RKO (cell line): ENCODE measurements around the gene SMAD3.

ENCODE experiments used
- DNase-seq: peaks from one replicate; pipeline ENCODE4 v3.0.0-alpha.2; 2016; ENCODE audit warnings: low spot score

SMAD3 gene

GRCh38 chr15:67184208-67184925 is 119.0 kb downstream of the SMAD3 start:
- DNase-seq = no peak

DNA sequence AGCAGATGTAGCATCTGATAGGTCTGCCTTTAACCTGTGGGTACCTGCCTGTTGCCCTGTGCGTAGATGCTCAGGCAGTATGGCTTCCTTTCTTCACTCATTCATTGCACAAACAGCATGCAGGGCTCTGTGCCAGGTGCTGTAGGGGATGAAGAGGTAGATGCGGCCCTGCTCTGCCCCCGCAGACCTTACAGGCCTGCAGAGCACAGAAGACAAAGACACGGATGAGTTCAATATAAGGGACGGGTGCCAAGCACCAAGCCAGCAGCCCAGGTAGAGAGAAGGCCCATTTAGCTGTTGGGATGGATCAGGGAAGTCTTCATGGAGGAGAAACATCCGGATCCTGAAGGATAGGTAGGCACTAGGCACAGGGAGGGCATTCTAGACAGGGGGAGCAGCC is 119.6 kb downstream of the SMAD3 start:
- DNase-seq = no peak

DNA sequence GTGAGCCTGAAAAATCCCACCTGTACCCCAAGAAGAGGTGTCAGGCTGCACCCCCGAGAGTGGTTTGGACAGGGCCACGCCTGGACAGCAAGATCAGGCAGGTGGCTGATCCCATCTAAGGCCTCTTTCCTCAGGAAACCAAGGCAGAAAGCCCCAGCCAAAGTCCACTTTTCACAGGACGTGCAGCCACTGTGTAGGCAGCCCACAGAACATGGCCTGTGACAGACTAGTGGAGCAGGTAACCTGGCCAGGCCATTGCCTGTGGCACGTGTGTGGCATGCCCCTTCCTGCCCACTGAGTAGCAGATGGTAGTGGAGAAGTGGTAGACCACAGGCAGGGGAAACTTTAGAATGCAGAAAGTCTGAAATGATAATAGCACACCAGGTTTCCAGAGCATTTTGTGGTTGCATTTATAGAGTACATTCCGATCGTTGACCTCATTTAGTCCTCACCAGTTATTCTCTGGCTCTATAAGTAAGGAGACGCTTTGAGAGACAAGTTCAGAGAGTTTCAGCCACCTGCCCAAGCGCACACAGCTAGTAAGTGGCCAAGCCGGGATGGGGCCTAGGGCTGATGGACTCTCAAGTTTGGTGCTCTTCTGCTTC is 120.3 kb downstream of the SMAD3 start:
- DNase-seq = no peak

DNA sequence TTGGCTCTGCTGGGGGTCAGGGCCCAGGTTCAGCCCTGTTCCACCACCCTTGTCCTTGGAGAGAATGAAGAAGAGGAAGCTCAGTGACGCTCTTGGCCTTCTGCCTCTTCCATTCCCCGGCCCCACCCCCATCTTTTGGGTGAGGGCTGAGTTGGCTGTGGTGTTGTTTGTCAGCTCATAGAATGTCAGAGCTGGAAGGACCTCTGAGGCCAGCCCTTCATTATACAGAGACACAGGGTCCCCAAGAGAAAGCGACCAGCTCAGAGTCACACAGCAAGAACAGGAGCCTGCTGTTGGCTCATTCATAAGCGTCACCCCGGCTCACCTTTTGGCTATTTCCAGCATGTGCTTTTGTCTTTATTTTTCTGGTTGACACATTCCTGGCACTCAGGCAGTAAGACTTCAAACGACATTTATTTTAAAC is 120.8 kb downstream of the SMAD3 start:
- no peak for DNase-seq

GRCh38 chr15:67186688-67187087 is 121.3 kb downstream of the SMAD3 start:
- DNase-seq = no peak

DNA sequence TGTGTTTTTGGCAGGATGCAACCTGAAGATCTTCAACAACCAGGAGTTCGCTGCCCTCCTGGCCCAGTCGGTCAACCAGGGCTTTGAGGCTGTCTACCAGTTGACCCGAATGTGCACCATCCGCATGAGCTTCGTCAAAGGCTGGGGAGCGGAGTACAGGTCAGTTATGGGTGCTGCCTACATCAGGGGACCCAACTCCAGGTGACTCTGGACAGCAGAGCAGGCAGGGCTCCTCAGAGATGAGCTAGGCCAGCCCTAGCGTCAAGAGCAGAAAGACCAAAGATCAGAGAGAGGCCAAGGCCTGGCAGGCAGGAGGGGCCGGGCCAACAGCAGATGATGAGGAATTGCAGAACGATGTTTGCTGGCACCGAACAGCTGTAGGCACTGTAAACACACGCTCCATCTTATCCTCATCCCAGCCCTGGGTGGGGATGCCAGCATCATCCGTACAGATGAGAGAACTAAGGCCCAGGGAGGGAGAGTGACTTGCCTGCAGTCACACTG is 122.0 kb downstream of the SMAD3 start:
- DNase-seq = no peak

GRCh38 chr15:67188551-67189218 is 123.3 kb downstream of the SMAD3 start:
- DNase-seq = no peak

DNA sequence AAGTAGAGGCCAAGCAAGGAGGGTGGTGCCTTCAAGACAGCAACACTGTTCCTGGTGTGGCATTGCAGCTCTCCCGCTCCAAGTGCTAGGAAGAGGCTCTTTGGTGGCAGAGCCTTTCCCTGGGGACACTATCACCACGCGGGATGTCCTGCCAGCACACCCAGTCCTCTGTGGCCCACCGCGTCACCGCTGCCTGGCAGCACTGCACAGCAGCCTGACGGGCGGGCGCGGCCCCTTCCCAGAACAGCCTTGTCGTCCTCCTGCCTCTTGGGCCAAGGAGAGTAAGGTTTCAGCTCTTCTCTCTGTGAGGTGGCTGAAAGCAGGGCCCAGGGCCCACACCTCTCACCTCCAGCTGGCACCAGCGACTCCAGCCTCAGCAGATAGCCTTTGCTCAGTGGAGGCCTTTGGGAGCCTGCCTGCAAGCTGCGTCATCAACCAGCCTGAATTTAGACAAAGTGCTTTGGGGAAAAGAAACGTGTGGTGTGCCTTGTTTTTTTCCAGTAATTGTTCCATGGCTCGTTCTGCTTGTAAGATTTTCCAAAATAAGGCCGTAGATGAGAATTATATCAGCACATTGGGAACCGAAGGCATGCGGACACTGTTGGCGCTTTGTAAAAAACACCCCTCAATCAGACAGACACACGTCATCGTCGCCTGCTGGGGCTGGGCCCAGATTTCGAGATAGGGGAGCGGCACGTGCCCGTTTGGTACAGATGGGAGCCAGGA is 124.1 kb downstream of the SMAD3 start:
- no peak for DNase-seq

- DNase-seq = no peak
Measured at GRCh38 chr15:67190326-67190725, 124.9 kb downstream of the SMAD3 start.

- DNase-seq = no peak
Measured at GRCh38 chr15:67190813-67191212, 125.4 kb downstream of the SMAD3 start.

DNA sequence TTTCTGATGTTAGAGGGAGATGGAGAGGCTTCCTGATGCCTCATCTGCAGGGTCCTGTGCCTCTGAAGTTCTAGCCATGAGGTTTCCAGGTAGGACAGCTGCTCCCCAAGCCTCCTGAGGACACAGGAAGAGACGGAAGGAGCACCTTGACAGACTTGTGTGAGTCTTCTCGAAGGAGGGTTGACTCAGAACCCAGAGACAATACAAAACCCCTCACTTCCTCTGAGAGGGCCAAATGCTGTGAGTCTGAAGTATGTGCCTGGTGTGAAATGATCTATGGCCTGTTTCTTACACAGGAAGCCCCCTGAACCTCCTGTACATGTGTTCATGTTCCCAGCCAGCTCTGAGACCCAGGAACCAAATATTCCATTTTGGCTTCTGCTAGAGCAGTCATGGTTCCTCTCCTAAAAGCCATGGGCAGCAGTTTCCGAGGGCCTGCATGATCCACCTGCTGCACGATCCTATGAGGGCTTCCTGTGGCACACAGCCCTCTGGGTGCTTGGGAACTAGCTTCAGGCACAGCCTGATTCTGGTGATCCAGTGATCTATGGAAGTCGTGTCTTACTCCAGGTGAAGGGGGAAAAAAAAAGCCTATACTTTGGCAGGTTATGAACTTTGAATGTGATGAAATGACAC is 126.9 kb downstream of the SMAD3 start:
- DNase-seq = no peak

GRCh38 chr15:67193223-67193990 is 128.0 kb downstream of the SMAD3 start:
- DNase-seq = no peak

DNA sequence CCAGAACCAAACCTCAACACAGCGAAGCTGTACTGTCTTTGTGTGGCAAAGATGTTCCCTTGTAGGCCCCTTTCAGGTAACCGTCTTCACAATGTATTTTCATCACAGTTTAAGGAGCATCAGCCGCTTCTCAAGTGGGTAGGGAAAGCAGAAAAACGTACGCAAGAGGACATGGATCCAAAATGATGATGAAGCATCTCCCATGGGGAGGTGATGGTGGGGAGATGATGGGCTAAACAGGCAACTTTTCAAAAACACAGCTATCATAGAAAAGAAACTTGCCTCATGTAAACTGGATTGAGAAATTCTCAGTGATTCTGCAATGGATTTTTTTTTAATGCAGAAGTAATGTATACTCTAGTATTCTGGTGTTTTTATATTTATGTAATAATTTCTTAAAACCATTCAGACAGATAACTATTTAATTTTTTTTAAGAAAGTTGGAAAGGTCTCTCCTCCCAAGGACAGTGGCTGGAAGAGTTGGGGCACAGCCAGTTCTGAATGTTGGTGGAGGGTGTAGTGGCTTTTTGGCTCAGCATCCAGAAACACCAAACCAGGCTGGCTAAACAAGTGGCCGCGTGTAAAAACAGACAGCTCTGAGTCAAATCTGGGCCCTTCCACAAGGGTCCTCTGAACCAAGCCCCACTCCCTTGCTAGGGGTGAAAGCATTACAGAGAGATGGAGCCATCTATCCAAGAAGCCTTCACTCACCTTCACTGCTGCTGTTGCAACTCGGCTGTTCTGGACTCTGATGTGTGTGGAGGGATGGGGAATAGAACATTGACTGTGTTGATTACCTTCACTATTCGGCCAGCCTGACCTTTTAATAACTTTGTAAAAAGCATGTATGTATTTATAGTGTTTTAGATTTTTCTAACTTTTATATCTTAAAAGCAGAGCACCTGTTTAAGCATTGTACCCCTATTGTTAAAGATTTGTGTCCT is 129.0 kb downstream of the SMAD3 start:
- no peak for DNase-seq

GRCh38 chr15:67195305-67195704 is 129.9 kb downstream of the SMAD3 start:
- DNase-seq = no peak

DNA sequence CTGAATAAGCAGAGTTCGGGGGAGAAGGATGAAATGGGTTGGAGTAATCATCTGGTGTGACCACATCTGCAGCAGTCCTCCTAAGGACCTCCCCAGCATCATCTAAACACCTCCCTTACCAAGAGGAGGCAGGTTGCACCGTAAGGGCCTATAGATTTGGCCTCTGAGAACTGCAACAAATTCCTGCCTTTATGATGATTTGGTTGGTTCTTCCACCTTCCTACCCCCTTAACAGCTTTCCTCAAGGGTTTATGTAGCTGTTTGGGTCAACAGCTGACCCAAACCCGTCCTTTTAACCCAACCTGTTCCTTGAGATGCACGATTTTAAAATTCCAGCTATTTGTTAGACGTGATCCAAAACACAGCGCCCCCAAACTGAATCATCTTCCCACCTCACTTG is 130.8 kb downstream of the SMAD3 start:
- no peak for DNase-seq

- no peak for DNase-seq
Measured at GRCh38 chr15:67196672-67197363, 131.4 kb downstream of the SMAD3 start.

GRCh38 chr15:67197364-67197695 is 131.9 kb downstream of the SMAD3 start:
- DNase-seq = no peak

DNA sequence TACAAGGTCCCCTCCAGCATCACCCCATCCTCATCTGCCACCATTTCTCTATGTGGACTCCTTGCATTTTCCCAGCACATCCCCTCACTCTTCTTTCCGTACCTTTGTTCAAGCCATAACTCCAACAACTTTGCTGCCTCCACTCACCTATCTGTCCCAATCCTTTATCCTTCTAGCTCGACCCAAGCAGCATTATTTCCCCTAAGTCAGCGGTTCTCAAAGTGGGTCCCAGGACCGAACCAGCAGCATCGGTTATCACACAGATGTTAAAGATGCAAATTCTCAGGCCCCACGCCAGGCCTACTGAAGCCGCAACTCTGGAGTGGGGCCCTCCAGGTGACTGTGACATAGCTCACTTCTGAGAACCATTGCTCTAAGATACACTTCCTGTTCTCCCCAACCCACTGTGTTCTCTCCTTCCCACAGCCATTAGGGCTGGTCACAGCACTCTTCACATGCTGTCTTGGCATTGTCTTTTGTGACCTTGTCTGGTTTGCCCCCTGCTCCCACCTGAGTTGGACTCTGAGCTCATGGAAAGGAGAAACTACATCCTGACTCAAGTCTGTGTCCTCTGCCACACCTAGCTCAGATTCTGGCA is 132.9 kb downstream of the SMAD3 start:
- DNase-seq = no peak

DNA sequence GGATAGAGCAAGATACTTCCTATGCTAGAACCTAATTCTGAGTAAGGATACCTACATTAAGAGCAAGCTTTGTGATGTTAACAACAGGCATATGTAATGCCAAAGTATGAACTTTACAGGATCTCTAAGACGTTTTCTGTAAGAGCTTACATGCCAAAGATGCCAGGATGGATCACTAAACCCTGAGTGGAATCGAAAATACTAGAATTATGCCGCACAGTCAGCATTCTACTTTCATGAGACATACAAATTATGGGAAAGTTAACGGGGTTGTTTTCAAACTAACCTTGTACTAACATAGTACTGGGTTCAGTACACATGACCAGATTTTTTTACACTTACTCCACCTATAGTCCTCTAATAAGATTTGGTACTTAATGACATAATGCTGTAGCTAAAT is 134.0 kb downstream of the SMAD3 start:
- no peak for DNase-seq
